ENCODE results near the gene SPATA20.

DNA sequence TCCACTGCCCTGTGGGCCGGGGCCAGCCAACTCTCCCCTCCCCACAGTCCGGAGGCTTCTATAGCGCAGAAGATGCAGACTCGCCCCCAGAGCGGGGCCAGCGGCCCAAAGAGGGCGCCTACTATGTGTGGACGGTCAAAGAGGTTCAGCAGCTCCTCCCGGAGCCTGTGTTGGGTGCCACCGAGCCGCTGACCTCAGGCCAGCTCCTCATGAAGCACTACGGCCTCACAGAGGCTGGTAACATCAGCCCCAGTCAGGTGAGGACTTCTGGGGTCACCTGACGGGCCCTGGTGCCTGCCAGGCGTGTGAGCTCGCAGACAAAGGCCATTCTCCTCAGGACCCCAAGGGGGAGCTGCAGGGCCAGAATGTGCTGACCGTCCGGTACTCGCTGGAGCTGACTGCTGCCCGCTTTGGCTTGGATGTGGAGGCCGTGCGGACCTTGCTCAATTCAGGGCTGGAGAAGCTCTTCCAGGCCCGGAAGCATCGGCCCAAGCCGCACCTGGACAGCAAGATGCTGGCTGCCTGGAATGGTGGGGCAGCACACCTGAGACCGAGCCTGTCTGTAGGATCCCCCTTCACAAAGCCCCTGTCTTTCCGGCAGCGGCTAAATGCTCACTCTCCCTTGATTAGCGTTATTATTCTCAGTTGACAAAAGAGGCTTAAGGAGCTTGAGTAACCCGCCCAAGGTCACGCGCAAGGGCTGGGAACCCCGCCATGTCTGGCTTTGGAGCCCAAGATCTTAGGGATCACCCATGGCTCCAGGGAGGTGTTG lies 3.9 kb downstream of the SPATA20 start:
- TF ChIP-seq, protein P1, sequence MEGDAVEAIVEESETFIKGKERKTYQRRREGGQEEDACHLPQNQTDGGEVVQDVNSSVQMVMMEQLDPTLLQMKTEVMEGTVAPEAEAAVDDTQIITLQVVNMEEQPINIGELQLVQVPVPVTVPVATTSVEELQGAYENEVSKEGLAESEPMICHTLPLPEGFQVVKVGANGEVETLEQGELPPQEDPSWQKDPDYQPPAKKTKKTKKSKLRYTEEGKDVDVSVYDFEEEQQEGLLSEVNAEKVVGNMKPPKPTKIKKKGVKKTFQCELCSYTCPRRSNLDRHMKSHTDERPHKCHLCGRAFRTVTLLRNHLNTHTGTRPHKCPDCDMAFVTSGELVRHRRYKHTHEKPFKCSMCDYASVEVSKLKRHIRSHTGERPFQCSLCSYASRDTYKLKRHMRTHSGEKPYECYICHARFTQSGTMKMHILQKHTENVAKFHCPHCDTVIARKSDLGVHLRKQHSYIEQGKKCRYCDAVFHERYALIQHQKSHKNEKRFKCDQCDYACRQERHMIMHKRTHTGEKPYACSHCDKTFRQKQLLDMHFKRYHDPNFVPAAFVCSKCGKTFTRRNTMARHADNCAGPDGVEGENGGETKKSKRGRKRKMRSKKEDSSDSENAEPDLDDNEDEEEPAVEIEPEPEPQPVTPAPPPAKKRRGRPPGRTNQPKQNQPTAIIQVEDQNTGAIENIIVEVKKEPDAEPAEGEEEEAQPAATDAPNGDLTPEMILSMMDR (IDR thresholded peaks at IDR 0.05), result peak; percentile 73 to 81 (median 79)
- no peak for TF ChIP-seq POLR2AphosphoS5 (IDR thresholded peaks at IDR 0.05)
- no peak for TF ChIP-seq POLR2A (IDR thresholded peaks at IDR 0.05)
